Neuronal stem cell (in vitro differentiated cells): ENCODE results near the gene ZNF566.

ENCODE experiments used
- DNase-seq: peaks from one replicate; pipeline ENCODE4 v3.0.0-alpha.2; 2013; ENCODE audit warnings: low spot score
- H2AFZ ChIP-seq: one replicate; pipeline ENCODE4 v1.6.1; 2013; ENCODE audit warnings: mild to moderate bottlenecking, low read length, inconsistent platforms
- H2AK5ac ChIP-seq: 2 replicates; pipeline ENCODE4 v1.6.1; 2013; ENCODE audit warnings: low read depth, mild to moderate bottlenecking, inconsistent platforms, low read length, moderate library complexity, mixed read lengths
- H2BK120ac ChIP-seq: 2 replicates; pipeline ENCODE4 v1.6.1; 2013; ENCODE audit warnings: low read depth, mild to moderate bottlenecking, inconsistent platforms, low read length, moderate library complexity, mixed read lengths
- H2BK12ac ChIP-seq: one replicate; pipeline ENCODE4 v1.6.1; 2013; ENCODE audit warnings: low read length, inconsistent platforms
- H2BK15ac ChIP-seq: 2 replicates; pipeline ENCODE4 v1.6.1; 2013; ENCODE audit warnings: mild to moderate bottlenecking, low read length, inconsistent platforms, mixed read lengths
- H2BK5ac ChIP-seq: one replicate; pipeline ENCODE4 v1.6.1; 2013; ENCODE audit warnings: inconsistent platforms, mild to moderate bottlenecking, low read length, moderate library complexity
- H3K14ac ChIP-seq: one replicate; pipeline ENCODE4 v1.6.1; 2013; ENCODE audit warnings: low read length, inconsistent platforms
- H3K18ac ChIP-seq: 2 replicates; pipeline ENCODE4 v1.6.1; 2013; ENCODE audit warnings: low read length, inconsistent platforms
- H3K23ac ChIP-seq: 2 replicates; pipeline ENCODE4 v1.6.1; 2013; ENCODE audit warnings: low read depth, mild to moderate bottlenecking, mixed read lengths, low read length, inconsistent platforms; ENCODE audit not compliant: poor library complexity
- H3K27ac ChIP-seq: replicated peaks from 3 replicates; pipeline ENCODE4 v1.5.1; 2013; ENCODE audit warnings: low read length, inconsistent platforms
- H3K27me3 ChIP-seq, 3 experiments: 2 replicates each; pipeline ENCODE4 v1.6.1; 2013; ENCODE audit warnings: low read length in 3 of 3, mild to moderate bottlenecking in 2 of 3, inconsistent platforms in 1 of 3, low read depth in 1 of 3, mixed read lengths in 1 of 3, moderate library complexity in 1 of 3; ENCODE audit not compliant: control insufficient read depth in 3 of 3, insufficient read depth in 3 of 3
- H3K36me3 ChIP-seq, 2 donors: replicated peaks in 1 of 2; 2 replicates each; pipeline ENCODE4 v1.6.1; 2013; ENCODE audit warnings: low read length in 2 of 2; ENCODE audit not compliant: control insufficient read depth in 2 of 2, insufficient read depth in 2 of 2
- H3K4ac ChIP-seq: 2 replicates; pipeline ENCODE4 v1.6.1; 2013; ENCODE audit warnings: inconsistent platforms, mild to moderate bottlenecking, low read length, moderate library complexity
- H3K4me1 ChIP-seq, 2 donors: 1 replicate in 1 of 2; 2 replicates in 1 of 2; pipeline ENCODE4 v1.6.1; 2013; ENCODE audit warnings: low read length in 2 of 2, low read depth in 1 of 2; ENCODE audit not compliant: control insufficient read depth in 2 of 2, insufficient read depth in 1 of 2
- H3K4me2 ChIP-seq: one replicate; pipeline ENCODE4 v1.6.1; 2013; ENCODE audit warnings: mild to moderate bottlenecking, low read length, inconsistent platforms; ENCODE audit not compliant: insufficient read depth, poor library complexity, severe bottlenecking
- H3K4me3 ChIP-seq, 2 donors: 2 replicates each; pipeline ENCODE4 v1.5.1; 2013; ENCODE audit warnings: low read length in 2 of 2, mild to moderate bottlenecking in 2 of 2, inconsistent platforms in 1 of 2, moderate library complexity in 1 of 2
- H3K79me1 ChIP-seq: one replicate; pipeline ENCODE4 v1.6.1; 2013; ENCODE audit warnings: low read depth, mild to moderate bottlenecking, inconsistent platforms, low read length, moderate library complexity
- H3K9ac ChIP-seq: one replicate; pipeline ENCODE4 v1.6.1; 2013; ENCODE audit warnings: mild to moderate bottlenecking, low read depth, low read length, inconsistent platforms; ENCODE audit not compliant: poor library complexity
- H3K9me3 ChIP-seq, 2 donors: replicated peaks in 1 of 2; 2 replicates each; pipeline versions ENCODE3 to v1.6.1; 2013; ENCODE audit warnings: low read length in 2 of 2, mild to moderate bottlenecking in 2 of 2, inconsistent platforms in 1 of 2, low read depth in 1 of 2, mixed read lengths in 1 of 2, moderate library complexity in 1 of 2; ENCODE audit not compliant: control insufficient read depth in 2 of 2, insufficient read depth in 1 of 2
- H4K8ac ChIP-seq: one replicate; pipeline ENCODE4 v1.6.1; 2013; ENCODE audit warnings: low read depth, mild to moderate bottlenecking, inconsistent platforms, low read length, moderate library complexity
- H4K91ac ChIP-seq: one replicate; pipeline ENCODE4 v1.6.1; 2013; ENCODE audit warnings: low read length, low read depth, mild to moderate bottlenecking, inconsistent platforms; ENCODE audit not compliant: poor library complexity
- WGBS, 2 donors: extraction: QIAGEN DNeasy Blood & Tissue Kit; methylation state at CpG; one replicate each; pipeline ENCODE4 v1.1.7; 2013; ENCODE audit warnings: missing lambda C conversion rate in 2 of 2, mixed read lengths in 1 of 2; ENCODE audit not compliant: insufficient read length in 2 of 2, insufficient replicate concordance in 1 of 2; ENCODE audit errors: extremely low coverage in 2 of 2; 5-methylcytosine and 5-hydroxymethylcytosine counted together

Gene ZNF566

DNA sequence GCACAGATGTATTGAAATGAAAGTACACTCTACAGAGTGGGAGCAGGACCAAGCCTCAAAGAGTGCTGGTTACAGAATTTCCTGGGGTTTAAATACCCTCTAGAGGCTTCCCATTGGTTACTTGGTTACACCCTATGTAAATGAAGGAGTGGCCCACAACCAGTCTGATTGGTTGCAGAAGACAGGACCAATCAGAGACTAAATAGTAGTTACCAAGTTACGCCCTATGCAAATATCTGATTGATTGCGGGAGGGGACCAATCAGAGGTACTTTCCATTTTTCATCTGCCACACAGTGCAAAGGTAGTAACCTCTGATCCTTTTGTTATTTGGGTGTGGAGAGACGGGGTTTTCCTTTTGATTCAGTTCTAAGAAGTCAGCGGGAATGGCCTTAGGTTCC, 65.4 kb downstream of the ZNF566 start:
- Histone ChIP-seq H2BK12ac (no peak overlapping the region), H3K9ac (no peak overlapping the region), H3K4me1 (no peaks in the 10 kb centered on the region), H2BK5ac (no peak overlapping the region), H3K18ac (no peak overlapping the region), H3K4ac (no peak overlapping the region), H3K27me3 (peaks cover 0 to 19% (median 0%) of the 10 kb centered on the region in 3 experiments), H3K14ac (no peak overlapping the region), H2BK120ac (no peak overlapping the region), H2AK5ac (no peak overlapping the region), H4K91ac (no peak overlapping the region), H2BK15ac (no peak overlapping the region), H3K27ac (no peak overlapping the region), H3K79me1 (no peaks in the 10 kb centered on the region), H2AFZ (no peak overlapping the region), H3K23ac (no peak overlapping the region), H3K36me3 (no peaks in the 10 kb centered on the region), H4K8ac (no peak overlapping the region), H3K4me2 (no peak overlapping the region), H3K9me3 (peaks cover 2 to 17% of the 10 kb centered on the region in 2 donors), H3K4me3 (no peak overlapping the region)
- no CpG with 5 or more reads among the region's 4 CpGs for WGBS, 2 donors
- no peak for DNase-seq

DNA sequence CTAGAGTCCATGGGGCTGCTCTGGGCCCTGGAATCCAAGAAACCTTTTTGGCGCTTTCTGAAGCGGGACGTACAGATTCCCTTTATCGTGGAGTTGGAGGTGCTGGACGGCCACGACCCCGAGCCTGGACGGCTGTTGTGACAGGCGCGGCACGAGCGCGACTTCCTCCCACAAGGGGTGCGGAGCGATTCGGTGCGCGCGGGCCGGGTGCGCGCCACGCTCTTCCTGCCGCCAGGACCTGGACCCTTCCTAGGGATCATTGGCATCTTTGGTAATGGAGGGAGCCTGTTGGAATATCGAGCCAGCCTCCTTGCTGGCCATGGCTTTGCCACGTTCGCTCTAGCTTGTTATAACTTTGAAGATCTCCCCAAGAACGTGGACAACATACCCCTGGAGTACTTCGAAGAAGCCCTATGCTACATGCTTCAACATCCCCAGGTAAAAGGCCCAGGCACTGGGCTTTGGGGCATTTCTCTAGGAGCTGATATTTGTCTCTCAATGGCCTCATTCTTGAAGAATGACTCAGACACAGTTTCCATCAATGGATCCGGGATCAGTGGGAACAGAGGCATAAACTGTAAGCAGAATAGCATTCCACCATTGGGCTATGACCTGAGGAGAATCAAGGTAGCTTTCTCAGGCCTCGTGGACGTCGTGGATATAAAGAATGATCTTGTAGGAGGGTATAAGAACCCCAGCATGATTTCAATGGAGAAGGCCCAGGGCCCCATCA, 67.4 kb downstream of the ZNF566 start:
- Histone ChIP-seq H2AK5ac (no peak overlapping the region), H3K4me3 (peak overlapping the region in 1 of 2 donors; percentile 75), H3K79me1 (peaks cover 7% of the 10 kb centered on the region), H3K9me3 (peaks cover 2 to 23% of the 10 kb centered on the region in 2 donors), H3K14ac (no peak overlapping the region), H3K4me1 (peaks cover 0 to 6% of the 10 kb centered on the region in 2 donors), H4K8ac (peak overlapping the region; percentile 43), H3K27ac (no peak overlapping the region), H2AFZ (no peak overlapping the region), H3K18ac (peak overlapping the region; percentile 64), H2BK15ac (no peak overlapping the region), H3K36me3 (peaks cover 0 to 4% of the 10 kb centered on the region in 2 donors), H2BK5ac (no peak overlapping the region), H3K4me2 (peak overlapping the region; percentile 44), H2BK12ac (no peak overlapping the region), H2BK120ac (no peak overlapping the region), H3K4ac (no peak overlapping the region), H4K91ac (no peak overlapping the region), H3K27me3 (peaks cover 0 to 19% (median 0%) of the 10 kb centered on the region in 3 experiments), H3K23ac (no peak overlapping the region), H3K9ac (peak overlapping the region; percentile 70)
- no peak for DNase-seq
- WGBS, 2 donors, result no CpG with 5 or more reads among the region's 33 CpGs

DNA sequence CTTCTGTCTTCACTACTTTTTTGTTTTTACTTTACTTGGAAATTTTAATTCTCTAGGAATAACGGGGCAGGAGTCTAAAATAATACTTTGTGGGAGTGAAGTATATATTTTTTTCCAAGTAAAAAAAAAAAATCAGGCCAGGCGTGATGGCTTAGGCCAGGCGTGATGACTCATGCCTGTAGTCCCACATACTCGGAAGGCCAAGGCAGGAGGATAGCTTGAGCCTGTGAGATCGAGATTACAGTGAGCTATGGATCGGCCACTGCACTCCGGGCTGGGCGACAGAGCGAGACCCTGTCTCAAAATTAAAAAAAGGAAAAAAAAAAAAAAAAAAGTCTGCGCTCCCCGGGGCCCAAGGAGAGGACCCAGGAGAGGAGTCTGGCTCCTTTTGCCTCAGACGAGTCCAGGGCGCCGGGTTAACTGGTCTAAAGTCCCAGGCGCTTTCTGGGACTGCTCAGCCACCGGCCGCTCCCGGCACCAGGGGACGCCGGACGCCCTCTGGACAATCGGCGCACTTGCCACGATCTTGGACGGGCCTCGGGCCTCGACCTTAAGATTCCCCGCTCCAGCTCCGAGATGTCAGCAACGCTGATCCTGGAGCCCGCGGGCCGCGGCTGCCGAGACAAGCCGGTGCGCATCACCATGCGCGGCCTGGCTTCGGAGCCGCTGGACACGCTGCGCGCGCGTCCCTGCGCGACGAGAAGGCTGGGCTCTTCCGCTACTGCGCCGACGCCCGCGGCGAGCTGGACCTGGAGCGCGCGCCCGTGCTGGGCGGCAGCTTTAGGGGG, 68.2 kb downstream of the ZNF566 start:
- no peak overlapping the region for H2BK120ac ChIP-seq
- peak overlapping the region; percentile 43 for H4K8ac ChIP-seq
- H2BK15ac ChIP-seq, result no peak overlapping the region
- peak; percentile 14 for DNase-seq
- H3K9me3 ChIP-seq, result peaks cover 2 to 28% of the 10 kb centered on the region in 2 donors
- H3K9ac ChIP-seq, result peak overlapping the region; percentile 70
- no peak overlapping the region for H2BK12ac ChIP-seq
- peak overlapping the region; percentile 64 for H3K18ac ChIP-seq
- no peak overlapping the region for H4K91ac ChIP-seq
- peaks cover 0 to 6% of the 10 kb centered on the region in 2 donors for H3K4me1 ChIP-seq
- H2BK5ac ChIP-seq, result no peak overlapping the region
- no peak overlapping the region for H2AK5ac ChIP-seq
- H3K79me1 ChIP-seq, result peaks cover 7% of the 10 kb centered on the region
- H3K4ac ChIP-seq, result no peak overlapping the region
- no peak overlapping the region for H3K23ac ChIP-seq
- no peak overlapping the region for H3K14ac ChIP-seq
- H3K4me3 ChIP-seq, result peak overlapping the region in 1 of 2 donors; percentile 75
- peaks cover 0 to 12% of the 10 kb centered on the region in 2 donors for H3K36me3 ChIP-seq
- H2AFZ ChIP-seq, result no peak overlapping the region
- no peak overlapping the region for H3K27ac ChIP-seq
- H3K27me3 ChIP-seq, result peaks cover 0 to 19% (median 0%) of the 10 kb centered on the region in 3 experiments
- WGBS, 2 donors, result no CpG with 5 or more reads among the region's 61 CpGs
- H3K4me2 ChIP-seq, result peak overlapping the region; percentile 44
